Endothelial cell of umbilical vein (primary cell): ENCODE results near the gene SURF6.

Source experiments
- EZH2 ChIP-seq: IDR thresholded peaks from 2 replicates; pipeline ENCODE4 v1.6.1; 2012; ENCODE audit warnings: borderline replicate concordance, low read depth, mild to moderate bottlenecking, moderate library complexity, low read length, inconsistent platforms; ENCODE audit not compliant: severe bottlenecking
- FOS ChIP-seq: IDR thresholded peaks from 2 replicates; pipeline ENCODE4 v1.6.1; 2011; ENCODE audit warnings: mild to moderate bottlenecking, low read length, moderate library complexity, borderline replicate concordance; ENCODE audit not compliant: insufficient read depth
- JUN ChIP-seq: IDR thresholded peaks from 2 replicates; pipeline ENCODE4 v1.6.1; 2011; ENCODE audit warnings: borderline replicate concordance, low read depth; ENCODE audit not compliant: insufficient read length, insufficient read depth
- MYC ChIP-seq: IDR thresholded peaks from one replicate; pipeline ENCODE4 v1.6.1; 2011; ENCODE audit warnings: mild to moderate bottlenecking, low read depth, low read length
- POLR2A ChIP-seq: IDR thresholded peaks from 2 replicates; pipeline ENCODE4 v1.6.1; 2012; ENCODE audit warnings: low read depth, mild to moderate bottlenecking, control low read depth, low read length
- POLR2AphosphoS5 ChIP-seq: IDR thresholded peaks from 2 replicates; pipeline ENCODE4 v1.6.1; 2012; ENCODE audit warnings: low read depth, mild to moderate bottlenecking, control low read depth, low read length, moderate library complexity; ENCODE audit not compliant: insufficient read depth
- TF ChIP-seq, protein P1 (sequence below), 2 donors: IDR thresholded peaks; 1 replicate in 1 of 2; 2 replicates in 1 of 2; pipeline ENCODE4 v1.5.1; 2011; ENCODE audit warnings: low read length in 2 of 2, mild to moderate bottlenecking in 2 of 2, moderate library complexity in 2 of 2, control low read depth in 1 of 2, inconsistent platforms in 1 of 2, low read depth in 1 of 2; ENCODE audit not compliant: insufficient read depth in 1 of 2; ENCODE audit errors: extremely low read depth in 1 of 2
- TF ChIP-seq, protein P2 (sequence below): IDR thresholded peaks from 2 replicates; pipeline ENCODE4 v1.6.1; 2011; ENCODE audit not compliant: insufficient read depth, insufficient read length

DNA sequence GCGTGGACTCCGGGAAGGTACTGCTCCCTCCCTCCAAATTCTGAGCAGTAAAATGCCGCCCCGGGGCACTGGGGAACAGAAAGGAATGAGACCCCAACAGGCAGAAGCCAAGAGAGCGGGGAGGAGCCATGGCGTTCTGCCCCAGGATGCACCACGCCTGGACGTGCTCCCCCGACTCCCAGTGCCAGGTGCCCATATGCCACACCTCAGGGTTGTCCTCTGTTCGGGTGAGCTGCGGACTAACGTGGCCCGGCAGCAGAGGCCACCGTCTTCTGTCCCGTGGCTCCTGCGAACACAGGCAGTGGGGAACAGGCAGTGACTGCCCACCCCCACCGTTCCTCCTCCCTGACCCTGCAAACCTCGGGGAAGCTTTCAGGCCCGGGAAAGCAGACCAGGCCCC lies 4.8 kb downstream of the SURF6 start:
- TF ChIP-seq, protein P1, sequence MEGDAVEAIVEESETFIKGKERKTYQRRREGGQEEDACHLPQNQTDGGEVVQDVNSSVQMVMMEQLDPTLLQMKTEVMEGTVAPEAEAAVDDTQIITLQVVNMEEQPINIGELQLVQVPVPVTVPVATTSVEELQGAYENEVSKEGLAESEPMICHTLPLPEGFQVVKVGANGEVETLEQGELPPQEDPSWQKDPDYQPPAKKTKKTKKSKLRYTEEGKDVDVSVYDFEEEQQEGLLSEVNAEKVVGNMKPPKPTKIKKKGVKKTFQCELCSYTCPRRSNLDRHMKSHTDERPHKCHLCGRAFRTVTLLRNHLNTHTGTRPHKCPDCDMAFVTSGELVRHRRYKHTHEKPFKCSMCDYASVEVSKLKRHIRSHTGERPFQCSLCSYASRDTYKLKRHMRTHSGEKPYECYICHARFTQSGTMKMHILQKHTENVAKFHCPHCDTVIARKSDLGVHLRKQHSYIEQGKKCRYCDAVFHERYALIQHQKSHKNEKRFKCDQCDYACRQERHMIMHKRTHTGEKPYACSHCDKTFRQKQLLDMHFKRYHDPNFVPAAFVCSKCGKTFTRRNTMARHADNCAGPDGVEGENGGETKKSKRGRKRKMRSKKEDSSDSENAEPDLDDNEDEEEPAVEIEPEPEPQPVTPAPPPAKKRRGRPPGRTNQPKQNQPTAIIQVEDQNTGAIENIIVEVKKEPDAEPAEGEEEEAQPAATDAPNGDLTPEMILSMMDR (IDR thresholded peaks at IDR 0.05; ENCODE audit: extremely low read depth in 1 of 2, insufficient read depth in 1 of 2, low read depth in 1 of 2, low read length in 2 of 2), result no peak
- TF ChIP-seq, protein P2, sequence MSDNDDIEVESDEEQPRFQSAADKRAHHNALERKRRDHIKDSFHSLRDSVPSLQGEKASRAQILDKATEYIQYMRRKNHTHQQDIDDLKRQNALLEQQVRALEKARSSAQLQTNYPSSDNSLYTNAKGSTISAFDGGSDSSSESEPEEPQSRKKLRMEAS, result no peak
- TF ChIP-seq POLR2AphosphoS5 (no peak), MYC (no peak), EZH2 (no peak), POLR2A (no peak), FOS (no peak), JUN (no peak)
